Spinal cord (tissue), 10 donors: ENCODE results near the gene KRT39. TPM values are rescaled to one million over a fixed set of nuclear protein-coding genes. Genes with fewer than 3 reads are reported as not detected.

Source experiments
- DNase-seq, 6 donors: peaks; one replicate each; pipeline versions ENCODE4 v3.0.0 to v3.0.0-alpha.2; 2013 to 2015; ENCODE audit warnings: low spot score in 6 of 6, low read depth in 4 of 6
- H3K27ac ChIP-seq: one replicate; pipeline ENCODE4 v1.5.1; 2013; ENCODE audit warnings: low read depth, low read length, control low read depth
- H3K27me3 ChIP-seq: one replicate; pipeline ENCODE4 v1.6.1; 2013; ENCODE audit warnings: low read length; ENCODE audit not compliant: control insufficient read depth, insufficient read depth
- H3K36me3 ChIP-seq: one replicate; pipeline ENCODE4 v1.6.1; 2013; ENCODE audit warnings: low read length; ENCODE audit not compliant: control insufficient read depth, insufficient read depth
- H3K4me1 ChIP-seq: one replicate; pipeline ENCODE4 v1.6.1; 2013; ENCODE audit warnings: low read length; ENCODE audit not compliant: control insufficient read depth, insufficient read depth
- H3K4me3 ChIP-seq: one replicate; pipeline ENCODE4 v1.5.1; 2013; ENCODE audit warnings: low read depth, low read length, control low read depth
- H3K9me3 ChIP-seq: one replicate; pipeline ENCODE4 v1.6.1; 2013; ENCODE audit warnings: low read length; ENCODE audit not compliant: control insufficient read depth, insufficient read depth
- WGBS: methylation state at CpG from one replicate; pipeline ENCODE4 v1.1.5; 2013; ENCODE audit warnings: missing lambda C conversion rate; ENCODE audit not compliant: insufficient coverage; 5-methylcytosine and 5-hydroxymethylcytosine counted together
- polyA plus RNA-seq, 2 donors: library from polyadenylated mRNA; unstranded; fragments of 120-200 nt; gene quantifications; one replicate each; pipeline ENCODE4 v1.2.1, GENCODE V29; 2013; ENCODE audit not compliant: insufficient read length in 2 of 2
- total RNA-seq, 2 donors: library from RNA; depleted of rRNA in 1 of 2; stranded (reverse); fragments of 120-200 nt in 1 of 2; fragments of >200 nt in 1 of 2; gene quantifications; one replicate each; pipeline versions ENCODE4 v1.2.3 to v1.2.4, GENCODE V29; 2013 to 2014
- donor health status: healthy.

Gene KRT39
- total and polyA plus RNA-seq, 4 donors, result not detected

DNA sequence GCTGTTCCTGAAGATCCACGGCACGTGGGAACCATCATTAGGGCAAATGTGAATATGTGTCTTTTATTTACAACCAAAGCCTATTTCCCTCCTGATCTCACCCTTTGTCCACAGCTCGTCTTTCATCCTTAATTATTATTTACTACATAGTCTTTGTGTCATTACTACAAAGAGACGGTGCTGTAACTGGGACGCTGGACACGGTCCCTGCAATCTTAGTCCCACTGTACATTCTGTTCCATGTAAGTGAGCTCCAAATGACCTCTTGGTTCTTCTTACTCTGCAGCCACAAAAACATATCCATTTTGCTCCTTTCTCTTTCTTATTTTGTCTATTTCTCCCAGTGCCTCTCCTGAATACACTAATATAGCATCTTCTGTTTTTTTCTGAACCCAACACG lies 16.6 kb downstream of the KRT39 start:
- Histone ChIP-seq H3K27me3 (no peaks in the 10 kb centered on the region), H3K4me1 (peaks cover 4% of the 10 kb centered on the region), H3K36me3 (no peaks in the 10 kb centered on the region), H3K27ac (no peak overlapping the region), H3K4me3 (no peak overlapping the region), H3K9me3 (no peaks in the 10 kb centered on the region)
- no peak for DNase-seq
- 31% methylated on average over 3 of the region's 7 CpGs for WGBS

DNA sequence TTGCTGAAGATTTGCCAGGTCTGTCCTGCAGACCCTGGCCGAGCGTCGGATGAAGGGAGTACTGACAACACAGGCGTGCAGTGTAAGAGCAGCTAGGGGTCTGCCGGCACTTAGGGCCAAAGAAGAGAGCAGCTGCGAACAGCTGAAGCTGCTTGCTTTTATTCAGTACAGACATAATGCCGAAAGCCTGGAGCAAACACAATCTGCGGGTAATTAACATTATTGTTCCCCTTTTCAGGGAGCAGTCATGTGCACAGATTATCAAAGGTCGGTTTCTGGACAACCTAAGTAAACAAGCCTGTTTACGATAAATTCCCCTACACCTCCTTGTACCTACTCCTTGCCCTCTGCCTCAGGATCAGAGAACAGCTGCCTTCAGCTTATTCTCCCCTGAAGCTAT lies 17.3 kb downstream of the KRT39 start:
- Histone ChIP-seq H3K9me3 (no peaks in the 10 kb centered on the region), H3K27ac (no peak overlapping the region), H3K4me3 (no peak overlapping the region), H3K27me3 (no peaks in the 10 kb centered on the region), H3K36me3 (no peaks in the 10 kb centered on the region), H3K4me1 (peaks cover 4% of the 10 kb centered on the region)
- peak; percentile 4 to 80 (median 14) for DNase-seq
- WGBS, result 11% methylated on average over 10 of the region's 10 CpGs

DNA sequence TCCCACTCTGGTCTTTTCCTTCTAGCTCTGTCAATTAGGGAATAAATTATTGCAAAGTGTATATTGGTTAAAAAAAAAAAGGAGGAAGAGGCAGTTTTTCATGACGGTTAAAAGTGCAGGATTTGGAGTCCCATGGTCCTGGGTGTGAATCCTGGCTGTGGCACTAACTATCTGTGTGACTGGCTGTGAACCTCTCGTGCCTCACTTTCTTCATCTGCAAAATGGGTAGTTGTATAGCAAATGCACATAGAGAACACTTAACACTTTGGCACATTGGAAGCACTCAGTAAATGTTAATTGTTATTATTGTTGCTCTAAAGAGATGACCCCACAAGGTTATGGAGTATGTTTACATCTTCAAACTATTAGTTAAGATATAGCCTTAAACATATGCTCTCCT lies 18.8 kb downstream of the KRT39 start:
- Histone ChIP-seq H3K4me1 (peaks cover 4% of the 10 kb centered on the region), H3K4me3 (no peak overlapping the region), H3K27ac (no peak overlapping the region), H3K36me3 (no peaks in the 10 kb centered on the region), H3K9me3 (no peaks in the 10 kb centered on the region), H3K27me3 (no peaks in the 10 kb centered on the region)
- no peak for DNase-seq
- no CpG with 5 or more reads among the region's 2 CpGs for WGBS

DNA sequence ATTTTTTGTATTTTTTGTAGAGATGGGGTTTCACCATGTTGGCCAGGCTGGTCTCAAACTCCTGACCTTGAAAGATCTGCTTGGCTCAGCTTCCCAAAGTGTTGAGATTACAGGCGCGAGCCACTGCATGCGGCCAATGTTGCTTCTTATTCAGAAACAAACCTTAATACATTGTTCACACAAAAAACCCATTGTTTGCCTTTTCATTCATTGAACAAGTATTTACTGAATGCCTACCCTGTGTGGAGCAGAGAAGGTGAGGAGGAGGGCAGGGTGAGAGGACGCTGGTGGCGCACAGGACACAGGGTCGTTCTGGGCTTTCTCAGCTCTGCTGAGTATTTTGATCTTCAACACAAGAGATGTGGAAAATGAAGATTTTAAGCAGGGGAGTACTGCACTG lies 21.3 kb downstream of the KRT39 start:
- no peaks in the 10 kb centered on the region for H3K27me3 ChIP-seq
- H3K36me3 ChIP-seq, result no peaks in the 10 kb centered on the region
- WGBS, result 59% methylated on average over 6 of the region's 6 CpGs
- DNase-seq, result no peak
- H3K4me3 ChIP-seq, result no peak overlapping the region
- H3K27ac ChIP-seq, result no peak overlapping the region
- H3K4me1 ChIP-seq, result peaks cover 4% of the 10 kb centered on the region
- no peaks in the 10 kb centered on the region for H3K9me3 ChIP-seq

DNA sequence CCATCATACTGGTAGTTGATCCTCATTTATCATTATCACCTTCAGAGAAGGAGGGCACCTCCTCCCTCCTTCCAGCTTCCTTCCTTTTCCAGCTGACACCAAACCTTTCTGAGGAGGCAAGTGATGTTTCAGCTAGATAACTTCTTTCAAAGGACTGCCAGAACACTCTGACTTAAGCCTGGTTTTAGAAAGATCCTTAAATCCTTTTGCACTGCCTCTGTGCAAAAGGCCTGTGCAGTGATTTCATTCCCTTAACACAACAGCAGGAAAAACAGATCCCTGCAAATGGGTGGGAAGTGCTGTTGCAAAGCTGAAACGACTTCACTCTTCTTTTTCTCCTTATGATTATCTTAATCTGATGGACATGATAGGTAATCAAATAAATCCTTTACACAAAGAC lies 22.2 kb downstream of the KRT39 start:
- Histone ChIP-seq H3K9me3 (no peaks in the 10 kb centered on the region), H3K4me1 (peaks cover 4% of the 10 kb centered on the region), H3K4me3 (no peak overlapping the region), H3K27me3 (no peaks in the 10 kb centered on the region), H3K27ac (no peak overlapping the region), H3K36me3 (no peaks in the 10 kb centered on the region)
- WGBS, result no CpG with 5 or more reads among the region's 1 CpG
- no peak for DNase-seq

DNA sequence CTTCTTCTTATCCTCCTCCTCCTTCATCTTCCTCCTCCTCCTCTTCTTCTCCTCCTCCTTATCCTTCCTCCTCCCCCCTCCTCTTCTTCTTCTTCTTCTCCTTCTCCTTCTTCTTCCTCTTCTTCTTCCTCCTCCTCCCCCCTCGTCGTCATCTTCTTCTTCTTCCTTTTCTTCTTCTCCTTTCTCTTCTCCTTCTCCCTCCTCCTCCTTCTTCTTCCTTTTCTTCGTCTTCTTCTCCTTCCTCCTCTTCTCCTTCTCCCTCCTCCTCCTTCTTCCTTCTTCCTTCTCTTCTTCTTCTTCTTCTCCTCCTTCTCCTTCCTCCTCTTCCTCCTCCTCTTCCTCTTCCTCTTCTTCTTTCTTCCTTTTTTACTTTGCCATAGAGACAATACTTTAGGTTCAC lies 24.2 kb downstream of the KRT39 start:
- H3K9me3 ChIP-seq, result no peaks in the 10 kb centered on the region
- no peak for DNase-seq
- no peaks in the 10 kb centered on the region for H3K4me1 ChIP-seq
- H3K4me3 ChIP-seq, result no peak overlapping the region
- no peak overlapping the region for H3K27ac ChIP-seq
- H3K27me3 ChIP-seq, result no peaks in the 10 kb centered on the region
- H3K36me3 ChIP-seq, result no peaks in the 10 kb centered on the region
- WGBS, result 90% methylated on average over 3 of the region's 3 CpGs

DNA sequence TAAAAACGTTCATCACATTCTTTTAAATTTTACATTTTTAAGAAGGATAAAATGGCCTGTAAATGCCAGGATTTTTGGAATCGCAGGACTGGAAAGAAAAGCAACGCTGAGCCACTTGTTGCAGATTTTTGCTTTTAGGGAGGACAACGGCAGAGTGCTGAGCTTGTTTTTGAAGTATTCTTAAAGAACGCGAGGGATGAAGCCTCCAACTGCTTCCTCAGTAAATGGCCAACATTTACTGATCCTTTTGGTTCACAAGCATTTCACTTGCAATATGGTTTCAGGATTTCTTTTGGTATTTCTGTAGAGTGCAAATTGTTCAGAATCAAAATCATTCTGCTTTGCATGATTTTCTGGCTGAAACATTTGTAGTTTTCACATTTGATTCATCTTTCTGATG lies 26.5 kb downstream of the KRT39 start:
- H3K27me3 ChIP-seq, result no peaks in the 10 kb centered on the region
- no peaks in the 10 kb centered on the region for H3K9me3 ChIP-seq
- no peaks in the 10 kb centered on the region for H3K4me1 ChIP-seq
- no peaks in the 10 kb centered on the region for H3K36me3 ChIP-seq
- DNase-seq, result peak in 1 of 6 donors; percentile 62
- no peak overlapping the region for H3K4me3 ChIP-seq
- WGBS, result 75% methylated on average over 4 of the region's 6 CpGs
- H3K27ac ChIP-seq, result no peak overlapping the region

DNA sequence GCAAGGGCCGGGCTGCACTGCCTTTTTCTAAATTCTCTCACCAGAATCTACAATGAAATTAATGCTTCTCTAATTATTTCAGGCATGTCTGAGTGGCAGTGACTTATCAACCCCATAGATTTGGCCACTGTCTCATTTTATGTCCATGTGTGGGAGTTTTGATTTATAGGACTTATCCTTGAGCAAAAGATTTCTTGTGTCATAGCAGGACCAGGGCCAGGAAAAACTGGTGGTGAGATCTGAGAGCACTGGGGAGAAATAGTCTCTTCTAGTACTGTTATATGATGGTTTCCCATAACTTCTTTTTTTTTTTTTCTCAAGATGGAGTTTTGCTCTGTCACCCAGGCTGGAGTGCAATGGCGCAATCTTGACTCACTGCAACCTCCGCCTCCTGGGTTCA lies 27.8 kb downstream of the KRT39 start:
- no peaks in the 10 kb centered on the region for H3K4me1 ChIP-seq
- no CpG with 5 or more reads among the region's 3 CpGs for WGBS
- H3K9me3 ChIP-seq, result no peaks in the 10 kb centered on the region
- DNase-seq, result no peak
- H3K4me3 ChIP-seq, result no peak overlapping the region
- H3K36me3 ChIP-seq, result no peaks in the 10 kb centered on the region
- H3K27me3 ChIP-seq, result no peaks in the 10 kb centered on the region
- H3K27ac ChIP-seq, result no peak overlapping the region

DNA sequence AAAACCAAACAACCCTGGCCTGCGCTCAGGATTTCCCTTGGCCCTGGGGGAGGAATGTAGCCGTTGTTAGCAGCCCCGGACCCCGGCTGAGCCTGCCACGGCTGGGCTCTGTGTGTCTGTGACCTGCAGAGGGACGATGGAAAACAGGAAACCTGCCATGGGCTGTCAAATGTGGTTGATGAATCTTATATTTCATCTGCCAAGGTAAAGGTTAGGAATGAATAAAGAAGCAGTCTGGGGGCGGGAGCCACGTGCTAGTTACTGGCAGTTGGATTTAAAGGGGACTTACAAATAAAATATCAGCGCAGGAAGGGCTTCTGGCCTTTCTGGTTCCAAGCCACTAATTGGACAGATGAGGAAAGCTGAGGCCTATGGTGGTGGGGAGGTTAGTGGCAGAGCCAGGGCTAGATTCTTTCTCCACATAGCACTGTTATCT lies 29.3 kb downstream of the KRT39 start, which contains the start of gene KRT23:
KRT23 (minus strand) TSS at position 263 of the 436 bp plus-strand sequence. CDS start 1,043 bp downstream, outside the sequence.
- peak in 2 of 6 donors; percentile 5 to 27 for DNase-seq
- H3K9me3 ChIP-seq, result no peaks in the 10 kb centered on the region

DNA sequence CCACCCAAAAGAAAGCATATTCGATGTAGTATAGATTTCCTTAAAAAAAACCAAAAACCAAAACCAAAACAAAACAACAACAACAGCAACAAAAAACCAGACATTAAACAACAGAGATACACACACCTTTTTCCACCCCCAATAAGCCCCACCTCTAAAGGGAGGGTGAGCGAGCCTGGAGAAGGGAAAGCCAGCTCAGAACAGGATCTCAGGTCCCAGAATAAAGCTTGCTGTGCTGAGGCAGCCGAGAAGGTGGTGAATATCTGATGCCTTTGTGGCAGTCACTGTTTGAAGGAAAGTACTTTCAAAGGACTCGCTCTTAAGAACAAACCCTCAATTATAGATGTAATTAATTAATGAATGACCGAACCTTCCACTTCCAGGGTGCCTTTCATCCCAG lies 29.8 kb downstream of the KRT39 start:
- DNase-seq, result no peak
- H3K9me3 ChIP-seq, result no peaks in the 10 kb centered on the region
- no CpG with 5 or more reads among the region's 5 CpGs for WGBS
- no peaks in the 10 kb centered on the region for H3K4me1 ChIP-seq
- H3K4me3 ChIP-seq, result no peak overlapping the region
- H3K36me3 ChIP-seq, result no peaks in the 10 kb centered on the region
- H3K27ac ChIP-seq, result no peak overlapping the region
- no peaks in the 10 kb centered on the region for H3K27me3 ChIP-seq

More for the DNA sequence above, 29.3 kb downstream of the KRT39 start, which contains the start of gene KRT23:
- H3K27me3 ChIP-seq, result no peaks in the 10 kb centered on the region
- WGBS, result 42% methylated on average over 8 of the region's 9 CpGs
- H3K27ac ChIP-seq, result no peak within 1 kb of the TSS
- no peak within 1 kb of the TSS for H3K4me3 ChIP-seq
- H3K4me1 ChIP-seq, result no peaks in the 10 kb centered on the region
- H3K36me3 ChIP-seq, result no peaks in the 10 kb centered on the region
